Dedifferentiated amniotic fluid mesenchymal stem cell (primary cell): ENCODE measurements around the gene ZNF667.
A peak's percentile ranks its signal among the peaks of the same experiment; 100 is the strongest.

Source experiments
- DNase-seq: peaks from one replicate; pipeline ENCODE4 v3.0.0-alpha.2; 2016; ENCODE audit errors: extremely low spot score

Gene ZNF667

GRCh38 chr19:56393119-56394012 is 83.8 kb downstream of the ZNF667 start, which contains the start of gene ZNF582:
TSS of gene ZNF582 (minus strand) at chr19:56393534. CDS start at chr19:56391752, 1,782 bp downstream.
- DNase-seq, result peak; percentile 98
